ENCODE data around the gene NYNRIN. TPM values are rescaled to one million over a fixed set of nuclear protein-coding genes. Genes with fewer than 3 reads are reported as not detected.
A peak's percentile ranks its signal among the peaks of the same experiment; 100 is the strongest.

The NYNRIN gene
- total RNA-seq, 2 donors from 2014 or later = 0.02 to 0.14 TPM

DNA sequence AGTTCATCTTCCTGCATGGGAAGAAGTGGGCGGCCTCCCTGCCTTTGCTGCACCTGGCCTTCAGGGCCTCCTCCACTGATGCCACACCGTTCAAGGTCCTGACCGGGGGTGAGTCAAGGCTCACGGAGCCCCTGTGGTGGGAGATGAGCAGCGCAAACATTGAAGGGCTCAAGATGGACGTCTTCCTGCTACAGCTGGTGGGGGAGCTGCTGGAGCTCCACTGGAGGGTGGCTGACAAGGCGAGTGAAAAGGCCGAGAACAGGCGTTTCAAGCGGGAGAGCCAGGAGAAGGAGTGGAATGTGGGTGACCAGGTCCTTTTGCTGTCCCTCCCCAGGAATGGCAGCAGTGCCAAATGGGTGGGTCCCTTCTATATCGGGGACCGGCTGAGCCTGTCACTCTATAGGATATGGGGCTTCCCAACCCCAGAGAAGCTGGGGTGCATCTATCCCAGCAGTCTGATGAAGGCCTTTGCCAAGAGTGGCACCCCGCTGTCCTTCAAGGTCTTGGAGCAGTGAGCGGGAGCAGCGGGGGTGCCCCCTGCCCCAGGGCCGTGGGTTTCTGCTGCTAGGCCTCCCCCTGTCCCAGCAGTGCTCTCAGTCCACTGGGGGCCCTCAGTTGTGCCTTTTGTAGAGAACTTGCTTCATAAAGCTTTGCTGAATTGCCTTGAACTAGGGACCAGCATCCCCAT lies 18.3 kb downstream of the NYNRIN start:
- ATAC-seq = no peak
- DNase-seq (ENCODE audit: low spot score in 2 of 2) = no peak
- Mint-ChIP-seq H3K27ac (no peak overlapping the region), H3K9me3 (no peaks in the 10 kb centered on the region), H3K36me3 (no peaks in the 10 kb centered on the region)

DNA sequence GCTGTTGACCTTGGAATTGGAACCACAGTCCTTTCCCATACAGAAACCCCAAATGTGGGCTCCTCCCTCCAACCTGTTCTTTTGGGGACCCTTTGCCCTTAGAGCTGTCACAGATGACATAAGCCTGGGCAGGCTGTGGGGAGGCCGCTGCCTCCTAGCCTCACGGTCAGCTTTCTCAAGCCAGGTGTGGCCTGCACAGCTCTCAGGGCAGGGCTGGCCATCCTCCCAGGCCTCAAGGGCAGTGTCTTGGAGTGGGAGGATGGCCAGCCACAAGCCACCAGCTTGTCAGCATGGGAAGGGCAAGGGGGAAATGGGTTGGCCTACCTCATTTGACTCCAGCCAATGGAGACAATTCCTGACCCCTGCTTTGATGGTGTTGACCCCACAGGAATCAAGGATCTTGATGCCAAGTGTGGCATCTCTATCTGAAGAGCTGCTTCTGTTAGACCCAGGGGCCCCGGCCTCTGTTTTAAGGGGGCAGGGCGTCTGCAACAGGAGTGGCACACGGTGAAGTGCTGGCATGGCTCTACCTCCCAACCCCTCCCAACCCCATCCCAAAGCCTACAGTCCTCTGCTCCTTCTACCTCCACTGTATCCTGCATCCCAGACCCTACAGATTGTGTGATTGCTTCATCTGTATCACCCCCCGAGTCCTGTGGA lies 19.2 kb downstream of the NYNRIN start:
- no peaks in the 10 kb centered on the region for H3K36me3 Mint-ChIP-seq

DNA sequence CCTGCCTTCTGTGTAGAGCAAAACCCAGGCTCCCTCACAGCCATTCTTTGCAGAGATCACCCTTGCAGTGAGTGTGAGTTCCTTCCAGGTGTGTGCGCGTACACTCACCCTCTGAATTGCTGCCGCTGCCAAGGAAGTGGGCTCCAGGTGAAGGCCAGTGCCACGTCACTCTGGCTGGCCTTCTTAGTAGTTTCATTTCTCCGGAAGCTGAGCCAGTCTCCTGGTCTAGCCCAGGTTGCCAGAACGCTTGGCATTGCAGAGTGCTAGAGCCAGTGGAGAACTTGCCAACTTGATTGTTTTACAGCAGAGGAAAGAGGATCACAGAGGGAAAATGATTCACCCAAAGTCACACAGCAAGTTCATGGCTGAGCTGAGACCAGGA lies 19.7 kb downstream of the NYNRIN start:
- no peak for DNase-seq (ENCODE audit: low spot score in 2 of 2)
- no peak for ATAC-seq
- H3K27ac Mint-ChIP-seq = no peak overlapping the region
- no peaks in the 10 kb centered on the region for H3K36me3 Mint-ChIP-seq
- no peaks in the 10 kb centered on the region for H3K9me3 Mint-ChIP-seq

More for the DNA sequence above, 19.2 kb downstream of the NYNRIN start:
- Mint-ChIP-seq H3K27ac (no peak overlapping the region), H3K9me3 (no peaks in the 10 kb centered on the region)
- ATAC-seq (no peak), DNase-seq (ENCODE audit: low spot score in 2 of 2) (no peak)

DNA sequence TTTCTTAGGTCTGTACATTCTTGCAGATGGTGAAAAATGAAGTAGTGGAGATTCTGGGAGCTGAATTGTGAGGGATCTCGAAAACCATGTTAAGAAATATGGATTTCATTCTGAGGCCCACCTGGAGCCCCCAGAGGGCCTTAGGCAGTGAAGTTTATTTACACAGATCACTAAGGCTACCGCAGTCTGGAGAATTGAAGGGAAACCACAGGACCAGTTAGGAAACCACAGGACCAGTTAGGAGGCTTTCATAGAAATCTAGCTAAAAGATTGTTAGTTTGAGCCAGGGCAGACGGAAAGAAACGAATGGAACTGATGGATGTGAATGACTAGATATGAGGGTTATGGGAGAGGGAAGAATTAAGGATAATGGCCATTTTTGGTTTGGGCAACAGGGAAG lies 23.5 kb downstream of the NYNRIN start:
- no peak for ATAC-seq
- H3K9me3 Mint-ChIP-seq = no peaks in the 10 kb centered on the region
- DNase-seq (ENCODE audit: low spot score in 2 of 2) = no peak
- no peak overlapping the region for H3K27ac Mint-ChIP-seq
- no peaks in the 10 kb centered on the region for H3K36me3 Mint-ChIP-seq

DNA sequence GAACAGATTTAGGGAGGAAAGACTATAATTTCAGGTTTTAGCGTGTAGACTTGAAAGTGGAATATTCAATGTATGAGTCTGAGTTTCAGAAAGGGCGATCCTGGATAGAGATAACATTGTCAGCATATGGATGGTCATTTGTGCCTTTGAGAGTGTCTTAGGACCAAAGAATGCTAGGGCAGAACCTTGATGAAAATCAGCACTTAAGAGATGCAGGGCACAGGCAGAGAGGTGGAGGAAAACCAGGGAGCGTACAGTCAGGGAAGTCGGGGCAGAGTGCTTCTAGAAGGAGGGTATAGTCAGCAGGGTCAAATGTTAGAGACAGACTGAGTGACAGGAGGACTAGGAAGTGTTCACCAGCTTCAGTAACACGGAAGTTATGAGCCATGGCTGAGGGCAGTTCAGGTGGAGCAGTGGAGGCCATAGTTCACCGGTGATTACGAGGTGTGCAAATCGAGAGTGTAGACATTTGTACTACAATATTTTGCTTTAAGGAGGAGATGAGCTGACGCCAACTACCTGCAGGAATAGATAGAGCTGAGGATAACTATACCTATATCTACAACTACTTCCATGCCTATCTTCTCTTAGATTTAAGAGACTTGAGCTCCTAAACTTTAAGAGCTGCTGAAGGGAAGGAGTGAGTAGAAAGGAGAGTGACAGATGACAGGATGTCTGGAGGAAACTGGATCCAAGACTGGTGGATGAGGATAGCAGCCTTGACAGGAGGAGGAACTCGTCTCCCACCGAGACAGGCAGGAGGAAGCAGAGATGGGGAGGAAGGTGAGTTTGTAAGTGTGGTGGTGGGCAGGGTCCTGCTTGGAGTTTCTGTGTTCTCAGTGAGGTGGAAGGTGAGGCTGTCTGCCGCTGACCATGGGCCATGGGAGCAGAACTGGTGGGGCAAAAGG lies 24.1 kb downstream of the NYNRIN start:
- H3K9me3 Mint-ChIP-seq = no peaks in the 10 kb centered on the region
- H3K27ac Mint-ChIP-seq = no peak overlapping the region
- DNase-seq (ENCODE audit: low spot score in 2 of 2) (no peak), ATAC-seq (peak in 1 of 2 donors; percentile 29)
- H3K36me3 Mint-ChIP-seq = no peaks in the 10 kb centered on the region

DNA sequence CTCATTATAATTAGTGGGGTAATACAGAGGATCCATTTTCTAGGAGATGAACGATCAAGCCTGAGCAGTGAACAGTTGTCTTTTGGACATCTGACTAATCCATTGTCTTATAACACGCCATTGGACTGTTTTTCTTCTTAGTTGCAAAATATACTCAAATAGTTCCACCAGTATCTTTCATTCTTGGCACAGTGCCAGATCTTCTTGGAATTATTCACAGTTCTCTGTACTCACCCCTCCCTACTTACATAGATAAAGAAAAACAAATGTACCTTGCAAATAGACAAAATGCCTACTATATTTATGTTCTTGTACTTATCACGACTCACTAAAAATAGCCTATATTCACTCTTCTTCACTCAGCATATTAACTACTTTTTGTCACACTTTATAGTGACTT lies 26.9 kb downstream of the NYNRIN start:
- ATAC-seq (no peak), DNase-seq (ENCODE audit: low spot score in 2 of 2) (no peak)
- H3K27ac Mint-ChIP-seq = peak overlapping the region in 1 of 2 donors; percentile 10
- no peaks in the 10 kb centered on the region for H3K9me3 Mint-ChIP-seq
- peaks cover 0 to 4% of the 10 kb centered on the region in 2 donors for H3K36me3 Mint-ChIP-seq

DNA sequence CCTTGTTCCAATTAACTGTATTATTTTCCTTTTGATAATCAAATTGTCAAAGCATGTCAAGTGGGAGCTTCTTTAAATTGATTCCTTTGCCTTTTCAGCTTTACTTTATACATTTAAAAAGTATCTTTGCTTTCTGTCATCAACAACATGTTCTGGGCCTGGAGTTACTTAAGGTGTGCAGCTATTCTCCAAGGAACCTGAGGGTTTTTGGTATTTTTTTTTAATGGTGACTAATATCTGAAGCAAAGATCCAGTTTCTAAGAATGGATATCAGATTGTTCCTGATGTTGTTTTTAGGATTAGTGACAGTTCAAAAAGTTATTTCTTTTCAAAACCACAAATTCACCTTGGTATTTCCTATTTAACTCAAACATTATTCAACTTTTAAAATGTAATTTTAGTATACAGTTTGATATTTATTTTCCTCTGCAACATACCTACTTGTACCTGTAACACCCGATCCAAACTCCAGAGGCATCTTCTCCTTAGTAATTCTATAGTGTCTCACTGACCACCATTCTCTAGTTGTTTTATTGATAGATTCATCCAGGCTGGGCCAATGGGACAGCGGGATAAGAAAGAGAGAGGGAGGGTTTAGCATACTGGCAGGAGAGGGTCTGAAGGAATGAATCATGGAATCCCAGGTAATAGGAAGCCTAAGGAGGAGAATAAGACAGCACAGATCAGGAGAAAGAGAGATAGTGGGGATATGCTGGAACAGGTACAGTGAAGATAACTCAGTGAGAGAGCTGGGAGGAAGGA lies 27.5 kb downstream of the NYNRIN start:
- ATAC-seq = no peak
- no peak for DNase-seq (ENCODE audit: low spot score in 2 of 2)
- Mint-ChIP-seq H3K27ac (peak overlapping the region in 1 of 2 donors; percentile 52), H3K9me3 (no peaks in the 10 kb centered on the region), H3K36me3 (peaks cover 4 to 11% of the 10 kb centered on the region in 2 donors)

DNA sequence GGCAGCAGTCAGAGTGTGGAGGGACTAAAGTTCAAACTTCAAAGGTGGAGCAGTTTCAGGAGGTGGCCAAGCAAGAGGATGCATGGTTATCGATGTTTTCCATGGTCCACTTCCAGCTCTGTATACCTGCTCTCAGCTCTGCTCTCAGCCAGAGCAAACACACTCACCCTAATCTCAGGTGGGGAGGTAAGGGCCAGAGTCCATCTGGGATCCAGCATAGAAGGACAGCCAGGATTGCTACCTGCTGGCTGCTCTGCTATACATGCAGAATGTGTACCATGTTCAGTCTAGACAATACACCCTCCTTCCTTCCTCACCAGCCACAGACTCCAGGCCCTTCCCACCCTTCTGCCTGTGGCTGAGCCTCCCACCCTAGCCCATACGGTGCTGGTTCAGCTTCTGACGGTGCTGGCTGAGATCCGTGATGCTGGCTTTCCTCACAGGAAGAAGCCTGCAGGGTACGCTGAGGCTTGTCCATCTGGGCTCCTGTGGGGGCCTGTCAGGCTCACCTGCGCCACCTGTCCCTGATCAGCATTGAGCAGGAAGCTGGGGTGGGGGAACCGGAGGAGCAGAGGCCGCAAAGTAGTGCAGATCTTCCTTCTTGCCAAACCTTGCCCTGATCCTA lies 28.2 kb downstream of the NYNRIN start:
- DNase-seq (ENCODE audit: low spot score in 2 of 2) = no peak
- Mint-ChIP-seq H3K9me3 (no peaks in the 10 kb centered on the region), H3K36me3 (peaks cover 11 to 17% of the 10 kb centered on the region in 2 donors), H3K27ac (peak overlapping the region in 1 of 2 donors; percentile 52)
- no peak for ATAC-seq

DNA sequence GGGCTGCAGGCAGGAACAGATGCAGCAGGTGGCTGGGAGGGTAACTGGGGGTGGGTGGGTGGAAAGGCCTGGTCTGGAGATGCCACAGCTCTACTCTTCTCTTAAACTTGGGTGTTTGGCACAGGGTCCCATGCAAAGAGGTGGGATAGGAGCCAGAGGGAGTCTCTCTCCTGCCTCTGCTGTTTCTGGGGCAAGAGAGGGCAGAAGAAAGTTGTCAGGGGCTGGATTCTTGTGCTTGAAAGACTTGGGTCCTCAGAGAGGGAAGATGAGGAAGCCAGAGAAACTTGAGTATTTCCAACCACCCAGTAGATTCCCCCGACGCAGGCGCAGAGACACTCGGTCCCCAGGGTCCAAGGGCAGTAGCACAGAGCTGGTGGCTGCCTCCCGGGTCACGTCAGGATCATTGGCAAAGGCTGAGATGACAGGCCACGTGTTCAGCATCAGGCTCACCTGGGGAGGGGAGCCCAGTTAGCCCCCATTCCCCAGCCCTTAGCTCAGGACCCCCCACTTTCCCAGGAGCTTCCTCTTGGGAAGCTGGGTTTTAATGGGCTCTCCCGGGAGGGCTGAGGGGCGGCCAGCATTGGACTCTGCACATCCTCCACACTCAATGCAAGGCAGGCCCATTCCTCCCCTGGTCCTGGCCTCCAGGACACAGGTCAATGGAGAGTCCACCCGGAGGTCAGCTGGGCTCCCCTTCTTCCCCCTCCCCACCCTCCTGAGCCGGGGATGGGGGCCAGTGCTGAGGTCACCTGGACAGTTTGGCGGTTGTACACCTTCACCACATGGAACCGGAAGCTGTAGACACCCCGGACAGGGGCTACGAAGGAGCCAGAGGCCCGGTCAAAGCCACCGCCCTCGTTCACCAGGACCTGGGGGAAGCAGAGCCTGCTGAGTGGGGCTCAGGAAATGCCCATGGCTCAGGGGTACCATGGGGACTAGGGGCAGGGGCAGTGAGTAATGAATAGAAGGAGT lies 29.0 kb downstream of the NYNRIN start:
- no peaks in the 10 kb centered on the region for H3K9me3 Mint-ChIP-seq
- no peak for DNase-seq (ENCODE audit: low spot score in 2 of 2)
- H3K27ac Mint-ChIP-seq = peak overlapping the region; percentile 81 to 88
- ATAC-seq = no peak
- H3K36me3 Mint-ChIP-seq = peaks cover 12 to 18% of the 10 kb centered on the region in 2 donors

DNA sequence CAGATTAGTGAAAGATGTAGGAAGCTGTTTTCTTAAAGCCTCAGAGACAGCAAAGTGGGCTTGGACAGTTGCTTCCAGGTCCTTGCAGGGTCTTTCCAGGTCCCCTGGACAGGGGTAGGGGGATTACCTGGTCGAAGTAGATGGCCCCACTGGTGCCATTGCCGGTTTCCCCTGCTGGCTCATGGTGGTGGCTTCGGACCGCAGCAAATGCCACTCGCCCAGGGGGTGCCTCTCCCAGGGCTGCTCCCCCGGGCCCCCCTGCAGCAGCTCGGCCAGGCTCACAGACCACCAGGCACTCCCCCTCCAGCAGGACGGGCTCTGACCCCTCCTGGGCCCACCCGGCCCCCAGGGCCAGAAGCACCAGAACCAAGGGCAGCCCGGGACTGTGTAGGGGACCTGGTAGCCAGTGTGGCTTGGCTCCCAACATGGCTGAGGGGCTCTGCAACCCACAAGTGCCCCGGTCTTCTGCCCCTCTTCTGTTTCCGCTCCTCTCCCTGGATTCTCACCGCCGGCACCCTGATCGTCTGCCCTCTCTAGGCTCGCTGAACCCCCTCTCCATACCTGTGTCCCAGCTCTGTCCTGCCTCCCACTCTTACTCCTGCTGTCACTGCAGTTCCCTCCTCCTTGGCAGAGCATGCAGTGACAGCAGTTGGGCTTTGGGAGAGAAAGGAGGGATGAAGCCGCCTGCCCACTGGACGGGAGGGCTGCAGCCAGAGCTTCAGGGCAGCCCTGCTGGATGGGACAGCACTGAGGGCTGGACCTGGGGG lies 30.0 kb downstream of the NYNRIN start:
- H3K27ac Mint-ChIP-seq = peak overlapping the region; percentile 88 to 96
- peaks cover 21 to 27% of the 10 kb centered on the region in 2 donors for H3K36me3 Mint-ChIP-seq
- ATAC-seq = no peak
- DNase-seq (ENCODE audit: low spot score in 2 of 2) = no peak
- no peaks in the 10 kb centered on the region for H3K9me3 Mint-ChIP-seq

DNA sequence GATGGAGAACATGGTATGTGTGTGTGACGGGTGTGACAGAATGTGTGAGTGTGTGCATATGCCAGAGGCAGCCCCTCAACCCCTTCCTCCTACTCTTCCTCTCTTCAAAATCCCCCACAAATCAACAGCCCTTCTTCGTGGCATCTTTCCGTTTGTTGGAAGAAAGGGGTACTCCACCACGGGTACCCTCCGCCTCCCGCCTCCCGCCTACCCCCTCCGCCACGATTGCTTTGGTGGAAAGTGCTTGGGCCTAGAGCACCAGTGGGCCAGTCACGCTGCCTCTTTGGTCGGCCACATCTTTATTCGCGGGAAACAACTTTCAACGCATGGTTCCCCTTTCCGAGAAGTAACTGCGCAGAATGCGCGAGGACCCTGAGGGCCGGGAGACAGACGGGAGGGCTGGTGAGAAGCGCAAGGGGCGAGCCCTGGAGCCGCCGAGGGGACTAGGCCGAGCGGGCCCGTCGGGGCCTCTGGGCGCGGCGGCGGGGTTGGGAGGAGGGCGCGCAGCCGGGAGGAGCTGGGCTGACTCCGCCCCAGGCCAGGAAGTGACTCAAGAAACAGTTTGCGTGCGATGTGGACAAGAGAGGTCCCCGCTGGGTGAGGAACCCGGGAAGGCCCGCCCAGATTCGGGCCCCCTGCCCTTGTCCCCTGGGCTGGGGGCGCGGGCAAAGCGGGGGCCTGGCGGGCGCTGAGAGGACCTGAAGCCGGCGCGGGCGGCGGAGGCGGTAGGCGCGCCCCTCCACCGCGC lies 30.8 kb downstream of the NYNRIN start, which contains the start of the genes CBLN3 and KHNYN:
Gene CBLN3 (minus strand): TSS at position 274 of the 748 bp plus-strand sequence. CDS start 614 bp downstream, outside the sequence.
Gene KHNYN (plus strand): TSS at position 560 of the 748 bp plus-strand sequence. CDS start 777 bp downstream, outside the sequence.
- peak within 1 kb of the TSS; percentile 88 to 96 for H3K27ac Mint-ChIP-seq
- no peaks in the 10 kb centered on the region for H3K9me3 Mint-ChIP-seq
- H3K36me3 Mint-ChIP-seq = peaks cover 21 to 27% of the 10 kb centered on the region in 2 donors
- ATAC-seq = peak; percentile 84 to 89
- DNase-seq (ENCODE audit: low spot score in 2 of 2) = peak; percentile 85 to 92

DNA sequence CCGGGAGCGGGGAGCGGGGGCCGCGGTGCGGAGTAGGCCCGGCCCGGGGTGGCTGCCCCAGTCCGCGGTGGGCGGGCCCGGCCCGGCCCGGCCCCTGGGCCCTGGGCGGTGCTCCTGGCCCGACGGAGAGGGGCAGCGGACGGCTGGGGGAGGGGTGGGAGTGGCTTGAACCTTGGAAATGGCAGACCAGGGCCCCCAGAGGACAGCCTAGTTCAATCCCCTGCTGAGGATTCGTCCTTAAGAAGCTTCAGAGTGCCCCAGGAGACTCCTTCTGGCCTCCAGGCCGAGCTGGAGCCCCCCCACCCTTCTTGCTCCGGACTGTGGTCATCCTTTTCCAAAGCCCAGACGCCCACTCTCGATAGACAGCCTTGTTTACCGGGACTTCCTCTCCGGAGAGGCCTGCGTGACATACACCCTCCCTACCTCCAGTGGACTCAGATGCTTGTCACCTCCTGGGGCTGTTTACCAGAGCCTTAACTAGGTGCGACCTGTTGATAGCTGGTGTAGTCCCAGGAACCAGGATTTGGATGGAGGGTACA lies 31.4 kb downstream of the NYNRIN start:
- ATAC-seq (peak; percentile 67 to 69), DNase-seq (ENCODE audit: low spot score in 2 of 2) (peak in 1 of 2 donors; percentile 44)
- Mint-ChIP-seq H3K36me3 (peaks cover 21 to 27% of the 10 kb centered on the region in 2 donors), H3K27ac (peak overlapping the region; percentile 88 to 96), H3K9me3 (no peaks in the 10 kb centered on the region)

Measured in activated naive CD4-positive, alpha-beta T cell treated with anti-CD3 and anti-CD28 coated beads, Interleukin-2, amount 50 U/mL, for 72 hours (primary cell).